Glutamatergic neuron (in vitro differentiated cells): ENCODE data around the gene ANO6. TPM values are rescaled to one million over a fixed set of nuclear protein-coding genes. Genes with fewer than 3 reads are reported as not detected.

Experiments used
- DNase-seq: peaks from one replicate; pipeline ENCODE4 v3.0.0; 2022
- H3K27ac Mint-ChIP-seq: one replicate; pipeline ENCODE4 v1.8.0; 2020; ENCODE audit warnings: mild to moderate bottlenecking, mixed read lengths, inconsistent platforms; ENCODE audit not compliant: unreplicated experiment
- H3K27me3 Mint-ChIP-seq: one replicate; pipeline ENCODE4 v1.8.0; 2020; ENCODE audit warnings: mild to moderate bottlenecking, moderate library complexity, mixed read lengths, inconsistent platforms; ENCODE audit not compliant: unreplicated experiment
- H3K36me3 Mint-ChIP-seq: one replicate; pipeline ENCODE4 v1.8.0; 2020; ENCODE audit warnings: mild to moderate bottlenecking, mixed read lengths, inconsistent platforms; ENCODE audit not compliant: unreplicated experiment
- H3K4me1 Mint-ChIP-seq: one replicate; pipeline ENCODE4 v1.8.0; 2020; ENCODE audit warnings: mild to moderate bottlenecking, low read depth, mixed read lengths, inconsistent platforms; ENCODE audit not compliant: unreplicated experiment
- H3K4me3 Mint-ChIP-seq: one replicate; pipeline ENCODE4 v1.8.0; 2020; ENCODE audit warnings: mild to moderate bottlenecking, mixed read lengths, inconsistent platforms; ENCODE audit not compliant: unreplicated experiment
- H3K9me3 Mint-ChIP-seq: one replicate; pipeline ENCODE4 v1.8.0; 2020; ENCODE audit warnings: mild to moderate bottlenecking, moderate library complexity, mixed read lengths, inconsistent platforms; ENCODE audit not compliant: unreplicated experiment
- CTCF ChIP-seq: fragments of 200-600 bp; sonication (generic); IDR thresholded peaks from one replicate; pipeline ENCODE4 v1.5.0; 2021; ENCODE audit not compliant: partially characterized antibody, unreplicated experiment
- total RNA-seq: library from RNA; stranded (reverse); fragmentation: NEBNext Ultra II Directional; extraction: Animal tissue kit (Norgen Biotek cat#: 25700); gene quantifications from one replicate; pipeline ENCODE4 v1.2.1, GENCODE V29; 2021; ENCODE audit not compliant: unreplicated experiment

ANO6 gene
- total RNA-seq, 1 donor from 2014 or later, result 35.9 TPM

GRCh38 chr12:45204757-45205156 lies 11.1 kb upstream of the ANO6 start:
- H3K9me3 Mint-ChIP-seq, result no peaks in the 10 kb centered on the region
- no peaks in the 10 kb centered on the region for H3K4me1 Mint-ChIP-seq
- H3K27me3 Mint-ChIP-seq, result peaks cover 2% of the 10 kb centered on the region
- H3K4me3 Mint-ChIP-seq, result no peak overlapping the region
- no peak overlapping the region for H3K27ac Mint-ChIP-seq
- no peak for TF ChIP-seq CTCF
- H3K36me3 Mint-ChIP-seq, result no peaks in the 10 kb centered on the region
- DNase-seq, result no peak

GRCh38 chr12:45205165-45205825 lies 10.6 kb upstream of the ANO6 start:
- H3K4me3 Mint-ChIP-seq, result no peak overlapping the region
- H3K27me3 Mint-ChIP-seq, result peaks cover 2% of the 10 kb centered on the region
- H3K36me3 Mint-ChIP-seq, result no peaks in the 10 kb centered on the region
- no peak for TF ChIP-seq CTCF
- no peaks in the 10 kb centered on the region for H3K9me3 Mint-ChIP-seq
- H3K27ac Mint-ChIP-seq, result no peak overlapping the region
- no peaks in the 10 kb centered on the region for H3K4me1 Mint-ChIP-seq
- DNase-seq, result no peak

- no peaks in the 10 kb centered on the region for H3K9me3 Mint-ChIP-seq
- H3K4me1 Mint-ChIP-seq, result peaks cover 2% of the 10 kb centered on the region
- TF ChIP-seq CTCF, result no peak
- no peaks in the 10 kb centered on the region for H3K36me3 Mint-ChIP-seq
- DNase-seq, result no peak
- peaks cover under 1% of the 10 kb centered on the region for H3K27me3 Mint-ChIP-seq
- no peak overlapping the region for H3K27ac Mint-ChIP-seq
- H3K4me3 Mint-ChIP-seq, result no peak overlapping the region
Observed at GRCh38 chr12:45208604-45209487, 7.0 kb upstream of the ANO6 start.

- Mint-ChIP-seq H3K4me3 (no peak overlapping the region), H3K27me3 (peaks cover 3% of the 10 kb centered on the region), H3K36me3 (no peaks in the 10 kb centered on the region), H3K9me3 (no peaks in the 10 kb centered on the region), H3K27ac (no peak overlapping the region), H3K4me1 (peaks cover 2% of the 10 kb centered on the region)
- DNase-seq, result no peak
- no peak for TF ChIP-seq CTCF
Observed at GRCh38 chr12:45209784-45210183, 6.1 kb upstream of the ANO6 start.

GRCh38 chr12:45212064-45212463 lies 3.8 kb upstream of the ANO6 start:
- DNase-seq, result no peak
- Mint-ChIP-seq H3K36me3 (no peaks in the 10 kb centered on the region), H3K27me3 (peaks cover 11% of the 10 kb centered on the region), H3K4me3 (no peak overlapping the region), H3K4me1 (peaks cover 2% of the 10 kb centered on the region), H3K27ac (no peak overlapping the region), H3K9me3 (peaks cover 6% of the 10 kb centered on the region)
- TF ChIP-seq CTCF, result no peak
